Measurements from ENCODE around the gene DYNC1I2. TPM values are rescaled to one million over a fixed set of nuclear protein-coding genes. Genes with fewer than 3 reads are reported as not detected.

The DYNC1I2 gene
- total RNA-seq, 1 experiment from 2014 or later, result 48.4 TPM

DNA sequence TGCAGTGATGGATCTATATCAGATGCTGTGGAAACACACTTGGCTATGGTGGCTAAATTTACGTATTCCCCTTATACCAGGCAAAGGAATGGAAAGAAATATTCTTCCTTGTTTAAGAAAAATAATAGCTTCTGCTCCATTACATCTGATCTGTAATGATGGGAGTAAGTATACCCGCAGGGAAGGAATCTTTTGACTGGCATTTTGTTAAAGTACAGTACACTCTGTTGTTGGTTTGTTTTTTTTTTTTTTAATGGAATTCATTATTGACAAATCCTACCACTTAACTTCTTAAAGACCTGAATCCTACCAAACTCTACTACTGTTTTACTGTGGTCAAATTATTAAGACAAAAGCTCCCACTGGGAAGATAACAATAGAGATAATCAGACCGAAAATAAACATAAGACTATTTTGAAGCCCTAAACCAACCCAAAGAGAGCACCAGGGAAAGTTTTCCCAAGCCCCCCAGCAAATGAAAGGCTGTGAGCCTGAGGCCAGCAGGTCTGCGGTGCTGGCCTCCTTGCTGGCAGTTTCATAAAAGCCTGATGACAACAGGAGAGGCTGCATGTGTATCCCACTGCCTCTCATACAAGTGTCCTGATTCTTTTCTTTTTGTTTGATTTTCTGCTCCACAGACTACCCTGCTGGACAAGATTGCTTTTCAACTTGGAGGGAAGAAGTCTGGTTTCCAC is 105.8 kb downstream of the DYNC1I2 start:
- no peak overlapping the region for H3K9ac ChIP-seq (ENCODE audit: low read length)
- DNase-seq, result no peak
- H4K20me1 ChIP-seq (ENCODE audit: insufficient read depth, low read depth, low read length), result no peaks in the 10 kb centered on the region
- H3K27ac ChIP-seq (ENCODE audit: low read length), result no peak overlapping the region
- no peaks in the 10 kb centered on the region for H3K9me3 ChIP-seq (ENCODE audit: low read length)
- H3K4me1 ChIP-seq (ENCODE audit: low read length), result peaks cover 38% of the 10 kb centered on the region
- no peaks in the 10 kb centered on the region for H3K9me2 ChIP-seq (replicated peaks; ENCODE audit: insufficient read depth, low read length)
- no peak overlapping the region for H3K4me3 ChIP-seq (ENCODE audit: low read length)
- H3K79me2 ChIP-seq (ENCODE audit: low read length), result peaks cover 13% of the 10 kb centered on the region
- H2AFZ ChIP-seq (ENCODE audit: low read length), result no peak overlapping the region
- peaks cover 18% of the 10 kb centered on the region; the same call in 1 of the 2 replicates for H3K36me3 ChIP-seq (ENCODE audit: insufficient read depth, low read length)
- H3K4me2 ChIP-seq (ENCODE audit: low read depth, low read length, poor library complexity, severe bottlenecking), result no peak overlapping the region
- no peaks in the 10 kb centered on the region for H3K27me3 ChIP-seq (ENCODE audit: low read length)

DNA sequence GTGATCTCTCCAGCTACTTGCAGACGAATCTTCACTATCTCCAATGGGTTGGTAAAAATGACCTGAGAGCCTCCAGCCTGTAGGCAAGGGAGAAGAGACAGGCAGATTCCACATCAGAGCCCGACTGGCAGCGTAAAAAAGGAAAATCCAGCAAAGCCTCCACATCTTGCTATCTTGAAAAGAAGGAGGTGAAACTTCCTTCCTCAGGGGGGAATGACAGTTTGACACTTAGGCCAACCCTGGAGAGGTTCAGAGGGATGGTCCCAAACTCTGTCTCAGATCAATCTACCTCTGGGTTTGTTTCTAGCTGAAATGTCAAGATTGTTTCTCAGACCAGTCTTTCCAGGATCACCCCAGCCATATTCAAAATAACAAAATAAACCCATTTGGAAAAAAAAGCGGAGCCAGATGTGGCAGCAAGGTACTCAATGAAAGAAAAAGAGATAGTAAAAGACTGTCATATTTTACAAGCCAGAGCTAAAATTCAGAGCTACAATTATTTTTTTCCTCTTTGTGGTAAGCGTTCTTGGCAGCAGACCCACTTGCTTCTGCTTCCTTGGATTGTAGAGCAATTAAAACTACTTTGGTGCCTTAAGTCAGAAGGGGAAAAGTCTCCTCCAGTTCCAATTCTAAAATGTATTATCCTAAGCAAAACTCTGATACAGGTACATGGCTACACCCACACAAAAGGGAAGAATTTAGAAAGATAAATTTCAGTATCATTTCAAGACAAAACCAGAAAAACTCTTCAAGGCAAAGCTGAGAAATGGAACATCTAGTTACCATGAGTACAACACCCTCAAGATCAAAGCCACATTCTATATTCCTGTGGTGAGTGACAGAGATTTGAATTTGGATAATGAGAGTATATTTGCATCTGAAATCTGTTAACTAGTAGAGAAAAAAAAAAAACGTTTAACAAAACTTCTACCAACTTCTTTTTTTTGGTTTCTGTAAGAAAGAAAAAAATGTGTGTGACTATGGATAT is 106.7 kb downstream of the DYNC1I2 start:
- Histone ChIP-seq H3K9me2 (replicated peaks; ENCODE audit: insufficient read depth, low read length) (no peaks in the 10 kb centered on the region), H3K4me2 (ENCODE audit: low read depth, low read length, poor library complexity, severe bottlenecking) (peak overlapping the region; percentile 43), H4K20me1 (ENCODE audit: insufficient read depth, low read depth, low read length) (no peaks in the 10 kb centered on the region), H3K4me1 (ENCODE audit: low read length) (peaks cover 38% of the 10 kb centered on the region), H3K9me3 (ENCODE audit: low read length) (no peaks in the 10 kb centered on the region), H2AFZ (ENCODE audit: low read length) (no peak overlapping the region), H3K27me3 (ENCODE audit: low read length) (no peaks in the 10 kb centered on the region), H3K9ac (ENCODE audit: low read length) (no peak overlapping the region), H3K27ac (ENCODE audit: low read length) (peak overlapping the region; percentile 38; the same call in 1 of the 2 replicates), H3K36me3 (ENCODE audit: insufficient read depth, low read length) (peaks cover 25% of the 10 kb centered on the region; the same call in 1 of the 2 replicates), H3K79me2 (ENCODE audit: low read length) (peaks cover 19% of the 10 kb centered on the region), H3K4me3 (ENCODE audit: low read length) (no peak overlapping the region)
- no peak for DNase-seq

DNA sequence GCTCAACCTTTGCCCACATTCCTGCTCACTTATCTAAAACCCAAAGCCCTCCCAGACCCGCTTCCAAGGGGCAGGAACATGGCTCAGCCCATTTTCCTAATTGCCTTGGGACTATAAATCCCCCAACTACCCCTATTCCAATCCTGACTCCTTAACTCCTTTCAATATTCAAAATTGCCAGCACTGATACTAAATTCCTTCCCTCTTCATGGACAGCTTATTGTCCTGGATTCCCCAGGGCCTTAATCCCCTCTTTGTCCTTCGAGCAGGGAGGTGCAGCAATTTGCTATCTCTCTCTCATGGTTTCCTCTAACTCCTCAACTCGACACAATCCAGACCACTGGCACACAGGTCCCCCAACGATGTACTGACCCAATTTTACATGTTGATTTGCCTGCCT is 107.6 kb downstream of the DYNC1I2 start:
- Histone ChIP-seq H3K9me3 (ENCODE audit: low read length) (no peaks in the 10 kb centered on the region), H4K20me1 (ENCODE audit: insufficient read depth, low read depth, low read length) (no peaks in the 10 kb centered on the region), H3K4me2 (ENCODE audit: low read depth, low read length, poor library complexity, severe bottlenecking) (peak overlapping the region; percentile 43), H3K4me3 (ENCODE audit: low read length) (no peak overlapping the region), H3K9me2 (replicated peaks; ENCODE audit: insufficient read depth, low read length) (no peaks in the 10 kb centered on the region), H3K4me1 (ENCODE audit: low read length) (peaks cover 38% of the 10 kb centered on the region), H3K79me2 (ENCODE audit: low read length) (peaks cover 19% of the 10 kb centered on the region), H3K27me3 (ENCODE audit: low read length) (no peaks in the 10 kb centered on the region), H3K36me3 (ENCODE audit: insufficient read depth, low read length) (peaks cover 23% of the 10 kb centered on the region; the same call in 1 of the 2 replicates), H3K9ac (ENCODE audit: low read length) (no peak overlapping the region), H3K27ac (ENCODE audit: low read length) (0 out of 2 replicates have a peak overlapping the region, but pooled peaks have one; percentile 38), H2AFZ (ENCODE audit: low read length) (no peak overlapping the region)
- DNase-seq, result no peak

Other genes starting within 250 kb of the DYNC1I2 start
- gene CYBRD1, start 165.0 kb upstream of the DYNC1I2 start, total RNA-seq (2014; rRNA removed; shearing (Covaris generic); ENCODE audit: low replicate concordance), result not detected in 2 replicates
- gene SLC25A12, start 206.8 kb downstream of the DYNC1I2 start, total RNA-seq (2014; rRNA removed; shearing (Covaris generic); ENCODE audit: low replicate concordance), result 45.4 and 55.8 TPM in 2 replicates
- gene HAT1, start 235.0 kb downstream of the DYNC1I2 start, total RNA-seq (2014; rRNA removed; shearing (Covaris generic); ENCODE audit: low replicate concordance), result 32.4 and 56.8 TPM in 2 replicates